KMS-11 (cell line): Measurements from ENCODE around the gene ATXN7.

Source experiments
- H2AFZ ChIP-seq: fragments of 200-600 bp; sonication (generic); 2 replicates; pipeline ENCODE4 v1.6.1; 2016; ENCODE audit warnings: antibody characterized with exemption, mixed run types, low read depth
- H3K27ac ChIP-seq: fragments of 200-600 bp; sonication (generic); 2 replicates; pipeline ENCODE4 v1.6.1; 2016; ENCODE audit warnings: mild to moderate bottlenecking, mixed run types
- H3K27me3 ChIP-seq: fragments of 200-600 bp; sonication (generic); 2 replicates; pipeline ENCODE4 v1.6.1; 2017; ENCODE audit warnings: mild to moderate bottlenecking, low read depth, mixed run types, moderate library complexity; ENCODE audit not compliant: insufficient read depth
- H3K36me3 ChIP-seq: fragments of 200-600 bp; sonication (generic); 2 replicates; pipeline ENCODE4 v1.6.1; 2017; ENCODE audit warnings: mild to moderate bottlenecking, mixed run types; ENCODE audit not compliant: insufficient read depth
- H3K4me1 ChIP-seq: fragments of 200-600 bp; sonication (generic); 2 replicates; pipeline ENCODE4 v1.6.1; 2016; ENCODE audit warnings: mild to moderate bottlenecking, low read depth, mixed run types; ENCODE audit not compliant: poor library complexity, severe bottlenecking
- H3K4me2 ChIP-seq: fragments of 200-600 bp; sonication (generic); 2 replicates; pipeline ENCODE4 v1.7.0; 2016; ENCODE audit warnings: mild to moderate bottlenecking, mixed run types
- H3K4me3 ChIP-seq: fragments of 200-600 bp; sonication (generic); IDR thresholded peaks from 2 replicates; pipeline ENCODE4 v1.6.1; 2017; ENCODE audit warnings: low read depth, low read length, mixed read lengths; ENCODE audit not compliant: insufficient read depth
- H3K79me2 ChIP-seq: fragments of 200-600 bp; sonication (generic); 2 replicates; pipeline ENCODE4 v1.6.1; 2016; ENCODE audit warnings: low read depth, mixed run types; ENCODE audit not compliant: insufficient read depth
- H3K9ac ChIP-seq: fragments of 200-600 bp; sonication (generic); 2 replicates; pipeline ENCODE4 v1.6.1; 2016; ENCODE audit warnings: mild to moderate bottlenecking, mixed run types
- H4K20me1 ChIP-seq: fragments of 200-600 bp; sonication (generic); 2 replicates; pipeline ENCODE4 v1.6.1; 2016; ENCODE audit warnings: mild to moderate bottlenecking, mixed run types; ENCODE audit not compliant: insufficient read depth
- TF ChIP-seq, protein P1 (sequence below): fragments of 200-600 bp; sonication (generic); conservative IDR thresholded peaks from 2 replicates; pipeline ENCODE4 v1.6.1; 2017; ENCODE audit warnings: low read depth, mild to moderate bottlenecking, antibody characterized with exemption, low read length, moderate library complexity, mixed read lengths

The ATXN7 gene

DNA sequence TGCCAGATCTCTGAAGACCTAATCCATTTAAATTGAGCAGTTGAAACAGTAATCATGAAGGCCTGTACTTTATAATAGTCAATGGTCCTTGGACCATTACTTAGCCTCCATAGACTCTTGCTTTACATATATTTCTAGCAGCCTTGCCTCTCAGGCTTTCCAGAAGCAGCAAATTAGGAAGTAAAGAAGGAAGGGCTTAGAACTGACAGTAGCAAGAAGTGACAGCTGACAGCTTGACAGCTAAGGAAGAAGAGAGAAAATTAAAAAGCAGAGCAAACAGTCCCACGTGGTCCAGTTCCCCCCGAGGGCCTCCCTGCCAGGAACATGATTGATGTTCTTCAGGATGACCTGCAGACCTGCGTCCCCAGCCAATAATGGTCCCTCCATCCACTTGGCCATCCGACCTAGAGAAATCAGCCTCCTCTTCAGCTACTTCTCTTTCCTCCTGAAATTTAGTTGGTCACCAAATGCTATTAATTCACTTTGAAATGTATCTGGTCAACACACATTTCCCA is 174.6 kb downstream of the ATXN7 start:
- Histone ChIP-seq H3K79me2 (no peaks in the 10 kb centered on the region), H3K4me1 (no peaks in the 10 kb centered on the region), H2AFZ (no peak overlapping the region), H3K27me3 (no peaks in the 10 kb centered on the region), H4K20me1 (no peaks in the 10 kb centered on the region), H3K4me3 (no peak overlapping the region), H3K4me2 (no peak overlapping the region), H3K9ac (no peak overlapping the region), H3K27ac (no peak overlapping the region), H3K36me3 (no peaks in the 10 kb centered on the region)
- TF ChIP-seq, protein P1, sequence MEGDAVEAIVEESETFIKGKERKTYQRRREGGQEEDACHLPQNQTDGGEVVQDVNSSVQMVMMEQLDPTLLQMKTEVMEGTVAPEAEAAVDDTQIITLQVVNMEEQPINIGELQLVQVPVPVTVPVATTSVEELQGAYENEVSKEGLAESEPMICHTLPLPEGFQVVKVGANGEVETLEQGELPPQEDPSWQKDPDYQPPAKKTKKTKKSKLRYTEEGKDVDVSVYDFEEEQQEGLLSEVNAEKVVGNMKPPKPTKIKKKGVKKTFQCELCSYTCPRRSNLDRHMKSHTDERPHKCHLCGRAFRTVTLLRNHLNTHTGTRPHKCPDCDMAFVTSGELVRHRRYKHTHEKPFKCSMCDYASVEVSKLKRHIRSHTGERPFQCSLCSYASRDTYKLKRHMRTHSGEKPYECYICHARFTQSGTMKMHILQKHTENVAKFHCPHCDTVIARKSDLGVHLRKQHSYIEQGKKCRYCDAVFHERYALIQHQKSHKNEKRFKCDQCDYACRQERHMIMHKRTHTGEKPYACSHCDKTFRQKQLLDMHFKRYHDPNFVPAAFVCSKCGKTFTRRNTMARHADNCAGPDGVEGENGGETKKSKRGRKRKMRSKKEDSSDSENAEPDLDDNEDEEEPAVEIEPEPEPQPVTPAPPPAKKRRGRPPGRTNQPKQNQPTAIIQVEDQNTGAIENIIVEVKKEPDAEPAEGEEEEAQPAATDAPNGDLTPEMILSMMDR: no peak

DNA sequence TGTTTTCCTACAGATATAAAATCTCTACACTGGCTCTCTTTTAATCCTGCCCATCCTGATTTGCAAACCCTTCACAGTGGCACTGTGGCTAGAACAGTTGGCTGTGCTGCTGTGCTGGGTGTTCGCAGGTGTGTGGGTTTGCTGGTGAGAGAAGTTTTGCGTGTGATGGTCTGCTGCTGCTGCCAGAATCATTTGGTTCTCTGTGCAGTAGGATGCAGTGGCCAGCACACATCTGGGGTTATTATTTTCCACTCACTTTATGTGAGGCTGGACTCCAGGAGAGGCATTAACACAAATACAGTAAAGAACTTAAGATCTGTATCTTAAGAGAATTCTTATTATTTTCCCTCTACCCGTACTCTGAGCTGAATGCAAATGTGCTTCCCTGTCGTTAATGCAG is 175.7 kb downstream of the ATXN7 start:
- Histone ChIP-seq H3K4me2 (no peak overlapping the region), H3K27ac (no peak overlapping the region), H3K79me2 (no peaks in the 10 kb centered on the region), H3K36me3 (no peaks in the 10 kb centered on the region), H4K20me1 (no peaks in the 10 kb centered on the region), H3K27me3 (no peaks in the 10 kb centered on the region), H3K4me1 (no peaks in the 10 kb centered on the region), H3K4me3 (no peak overlapping the region), H3K9ac (no peak overlapping the region), H2AFZ (no peak overlapping the region)
- TF ChIP-seq, protein P1: no peak

DNA sequence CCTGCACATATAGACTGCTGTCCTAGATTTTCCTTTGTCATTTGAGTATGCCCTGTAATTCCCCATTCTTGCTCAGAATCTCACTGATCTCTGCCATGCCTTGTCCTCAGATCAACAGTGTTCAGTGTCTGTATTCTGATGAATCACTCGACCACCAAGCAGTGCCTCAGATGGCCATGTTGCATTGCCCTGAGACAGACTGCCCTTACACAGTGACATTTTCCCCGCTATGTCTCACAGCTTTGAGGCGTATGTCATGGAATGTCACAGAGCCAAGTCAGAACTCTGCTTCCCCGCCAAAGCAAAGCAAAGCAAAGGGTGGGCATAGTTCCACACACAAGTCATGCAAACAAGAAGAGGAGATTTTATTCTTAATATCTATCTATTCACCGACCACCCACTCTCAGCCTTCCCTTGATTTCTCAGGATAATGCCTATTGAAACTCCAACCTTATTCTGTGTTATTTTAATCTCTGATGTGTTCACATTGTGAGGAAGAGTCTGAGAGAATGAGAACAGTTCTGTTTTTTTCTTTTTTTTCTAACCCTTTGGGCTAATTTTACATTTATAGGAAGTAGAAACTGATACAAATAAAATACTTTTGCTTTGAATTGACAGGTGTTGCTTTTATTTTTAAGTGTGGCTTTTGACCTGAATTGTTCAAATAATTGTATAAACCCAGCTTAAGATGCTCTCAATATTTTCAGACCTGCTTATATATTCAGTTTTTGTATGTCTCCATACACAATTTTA is 176.5 kb downstream of the ATXN7 start:
- TF ChIP-seq, protein P1: no peak
- H3K27ac ChIP-seq: no peak overlapping the region
- H3K4me2 ChIP-seq: no peak overlapping the region
- H2AFZ ChIP-seq: no peak overlapping the region
- H3K79me2 ChIP-seq: no peaks in the 10 kb centered on the region
- H3K27me3 ChIP-seq: no peaks in the 10 kb centered on the region
- no peak overlapping the region for H3K9ac ChIP-seq
- H3K4me3 ChIP-seq: no peak overlapping the region
- H4K20me1 ChIP-seq: no peaks in the 10 kb centered on the region
- H3K36me3 ChIP-seq: no peaks in the 10 kb centered on the region
- no peaks in the 10 kb centered on the region for H3K4me1 ChIP-seq

DNA sequence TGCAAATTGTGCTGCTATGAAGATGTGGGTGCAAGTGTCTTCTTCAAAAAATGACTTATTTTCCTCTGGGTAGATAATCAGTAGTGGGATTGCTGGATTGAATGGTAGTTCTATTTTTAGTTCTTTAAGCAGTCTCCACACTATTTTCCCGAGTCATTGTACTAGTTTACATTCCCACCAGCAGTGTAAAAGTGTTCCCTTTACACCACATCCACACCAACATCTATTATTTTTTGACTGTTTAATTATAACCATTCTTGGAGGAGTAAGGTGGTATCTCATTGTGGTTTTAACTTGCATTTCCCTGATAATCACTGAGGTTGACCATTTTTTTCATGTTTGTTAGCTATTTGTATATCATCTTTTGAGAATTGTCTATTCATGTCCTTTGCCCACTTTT is 179.3 kb downstream of the ATXN7 start:
- no peaks in the 10 kb centered on the region for H3K79me2 ChIP-seq
- no peaks in the 10 kb centered on the region for H3K36me3 ChIP-seq
- H3K4me2 ChIP-seq: no peak overlapping the region
- no peaks in the 10 kb centered on the region for H3K27me3 ChIP-seq
- no peak overlapping the region for H3K4me3 ChIP-seq
- H4K20me1 ChIP-seq: no peaks in the 10 kb centered on the region
- H3K9ac ChIP-seq: no peak overlapping the region
- H3K4me1 ChIP-seq: no peaks in the 10 kb centered on the region
- TF ChIP-seq, protein P1: no peak
- H3K27ac ChIP-seq: no peak overlapping the region
- no peak overlapping the region for H2AFZ ChIP-seq
